Prostate gland (tissue), 2 donors: Measurements from ENCODE around the gene CRISPLD2.

ENCODE experiments used
- POLR2A ChIP-seq: fragments of 450-650 bp; IDR thresholded peaks from one replicate; pipeline ENCODE4 v1.6.1; 2016; ENCODE audit warnings: antibody characterized with exemption, mild to moderate bottlenecking
- POLR2AphosphoS5 ChIP-seq: sonication (generic); formaldehyde crosslinking; IDR thresholded peaks from one replicate; pipeline ENCODE4 v1.6.1; 2017; ENCODE audit warnings: antibody characterized with exemption
- TF ChIP-seq, protein P1 (sequence below), 4 experiments: fragments of 200-600 bp in 2 of 4; fragments of 450-650 bp in 2 of 4; sonication (generic) in 2 of 4; IDR thresholded peaks; 1 replicate in 3 of 4; 2 replicates in 1 of 4; pipeline ENCODE4 v1.5.1; 2016 to 2019; ENCODE audit warnings: antibody characterized with exemption in 4 of 4, mild to moderate bottlenecking in 2 of 4, moderate library complexity in 2 of 4

DNA sequence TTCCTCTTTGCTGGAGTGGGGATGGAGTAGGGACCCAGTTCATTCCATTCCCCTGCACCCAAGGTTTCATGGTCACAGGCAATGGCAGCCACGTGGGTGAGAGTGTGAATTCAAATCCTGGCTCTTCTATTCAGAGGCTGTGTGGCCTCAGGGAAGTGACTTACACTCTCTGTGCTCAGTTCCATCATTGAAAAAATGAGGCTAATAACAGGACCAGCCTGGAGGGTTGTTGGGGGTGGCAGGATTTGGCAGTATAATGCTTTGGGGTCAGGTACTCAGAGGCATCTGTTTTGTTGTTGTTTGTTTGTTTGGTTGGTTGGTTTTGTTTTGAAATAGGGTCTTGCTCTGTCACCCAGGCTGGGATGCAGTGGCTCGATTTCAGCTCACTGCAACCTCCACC lies 2.2 kb upstream of the CRISPLD2 start:
- TF ChIP-seq POLR2A (no peak), POLR2AphosphoS5 (no peak)
- TF ChIP-seq, protein P1, sequence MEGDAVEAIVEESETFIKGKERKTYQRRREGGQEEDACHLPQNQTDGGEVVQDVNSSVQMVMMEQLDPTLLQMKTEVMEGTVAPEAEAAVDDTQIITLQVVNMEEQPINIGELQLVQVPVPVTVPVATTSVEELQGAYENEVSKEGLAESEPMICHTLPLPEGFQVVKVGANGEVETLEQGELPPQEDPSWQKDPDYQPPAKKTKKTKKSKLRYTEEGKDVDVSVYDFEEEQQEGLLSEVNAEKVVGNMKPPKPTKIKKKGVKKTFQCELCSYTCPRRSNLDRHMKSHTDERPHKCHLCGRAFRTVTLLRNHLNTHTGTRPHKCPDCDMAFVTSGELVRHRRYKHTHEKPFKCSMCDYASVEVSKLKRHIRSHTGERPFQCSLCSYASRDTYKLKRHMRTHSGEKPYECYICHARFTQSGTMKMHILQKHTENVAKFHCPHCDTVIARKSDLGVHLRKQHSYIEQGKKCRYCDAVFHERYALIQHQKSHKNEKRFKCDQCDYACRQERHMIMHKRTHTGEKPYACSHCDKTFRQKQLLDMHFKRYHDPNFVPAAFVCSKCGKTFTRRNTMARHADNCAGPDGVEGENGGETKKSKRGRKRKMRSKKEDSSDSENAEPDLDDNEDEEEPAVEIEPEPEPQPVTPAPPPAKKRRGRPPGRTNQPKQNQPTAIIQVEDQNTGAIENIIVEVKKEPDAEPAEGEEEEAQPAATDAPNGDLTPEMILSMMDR (IDR thresholded peaks at IDR 0.05): no peak
